Caki2 (cell line): ENCODE results near the gene TEX264. TPM values are rescaled to one million over a fixed set of nuclear protein-coding genes. Genes with fewer than 3 reads are reported as not detected.
"Not testable (repeated sequence)": the region's sequence is repeated elsewhere in the genome, so short reads cannot be mapped to it uniquely, and the experiment has no call there.

ENCODE experiments used
- DNase-seq: peaks from one replicate; pipeline ENCODE4 v3.0.0-alpha.2; 2015; ENCODE audit warnings: low read depth
- in situ Hi-C: cut with HindIII; loops from 2 replicates; pipeline ENCODE4 v1.10.0; 2016; ENCODE audit warnings: low sequenced_read_pairs, low pct_unique_long_range_greater_than_20kb, mixed read lengths
- total RNA-seq: library from RNA; depleted of rRNA; stranded (reverse); fragments of >200 nt; shearing (Covaris generic); gene quantifications from 2 replicates; pipeline ENCODE4 v1.2.3, GENCODE V29; 2014; ENCODE audit warnings: low replicate concordance; rRNA removed

TEX264 gene, protein sequence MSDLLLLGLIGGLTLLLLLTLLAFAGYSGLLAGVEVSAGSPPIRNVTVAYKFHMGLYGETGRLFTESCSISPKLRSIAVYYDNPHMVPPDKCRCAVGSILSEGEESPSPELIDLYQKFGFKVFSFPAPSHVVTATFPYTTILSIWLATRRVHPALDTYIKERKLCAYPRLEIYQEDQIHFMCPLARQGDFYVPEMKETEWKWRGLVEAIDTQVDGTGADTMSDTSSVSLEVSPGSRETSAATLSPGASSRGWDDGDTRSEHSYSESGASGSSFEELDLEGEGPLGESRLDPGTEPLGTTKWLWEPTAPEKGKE
- total RNA-seq, result 97.6 and 97.7 TPM in 2 replicates

DNA sequence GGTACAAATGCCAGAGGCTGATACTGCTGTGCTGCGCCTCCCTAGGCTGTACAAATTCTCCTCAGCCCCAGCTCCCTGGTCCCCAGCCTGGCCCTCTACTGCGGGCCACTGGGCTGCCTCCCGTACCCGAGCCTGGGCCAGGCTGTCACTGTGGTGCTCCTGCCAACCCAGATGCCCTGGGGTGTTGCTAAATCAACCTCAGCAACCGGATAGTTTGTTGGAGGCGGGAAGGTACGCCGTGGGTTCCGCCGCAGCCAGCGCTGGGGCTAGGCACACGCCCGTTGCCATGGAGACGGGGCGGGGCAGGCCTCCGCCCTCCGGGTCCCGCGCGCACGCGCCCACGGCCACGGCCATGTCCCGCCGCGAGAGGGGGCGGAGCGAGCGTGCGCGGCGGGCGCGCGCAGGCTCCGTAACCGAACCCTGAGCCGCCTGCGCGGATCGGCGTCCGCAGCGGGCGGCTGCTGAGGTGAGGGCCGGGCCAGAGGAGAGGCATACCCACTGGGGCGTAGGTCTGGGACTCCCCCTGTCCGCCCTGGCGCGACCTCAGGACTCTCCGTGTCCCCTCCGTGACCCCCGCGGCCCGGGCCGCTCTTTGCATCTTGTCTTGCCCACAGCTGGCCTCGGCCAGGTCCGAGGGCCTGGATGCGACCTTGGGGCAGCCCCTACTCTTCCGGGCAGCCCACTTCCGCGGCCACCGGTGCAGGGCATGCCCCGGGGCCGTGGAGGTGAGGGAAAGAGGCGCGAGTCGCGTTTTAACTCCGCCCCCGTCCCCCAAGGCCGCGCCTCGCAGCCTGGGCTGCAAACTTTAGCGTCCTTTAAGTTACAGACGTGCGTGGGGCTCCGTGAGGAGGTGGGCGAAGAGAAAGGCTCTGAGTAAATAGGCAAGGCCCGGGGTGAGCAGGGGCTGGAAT, at the start of gene TEX264:
Gene TEX264, plus strand, starts transcription at position 430 of the 911 bp plus-strand sequence. CDS start 3,053 bp downstream, outside the sequence.
- DNase-seq, result peak; percentile 81
- in situ Hi-C loops, result no loop called here

DNA sequence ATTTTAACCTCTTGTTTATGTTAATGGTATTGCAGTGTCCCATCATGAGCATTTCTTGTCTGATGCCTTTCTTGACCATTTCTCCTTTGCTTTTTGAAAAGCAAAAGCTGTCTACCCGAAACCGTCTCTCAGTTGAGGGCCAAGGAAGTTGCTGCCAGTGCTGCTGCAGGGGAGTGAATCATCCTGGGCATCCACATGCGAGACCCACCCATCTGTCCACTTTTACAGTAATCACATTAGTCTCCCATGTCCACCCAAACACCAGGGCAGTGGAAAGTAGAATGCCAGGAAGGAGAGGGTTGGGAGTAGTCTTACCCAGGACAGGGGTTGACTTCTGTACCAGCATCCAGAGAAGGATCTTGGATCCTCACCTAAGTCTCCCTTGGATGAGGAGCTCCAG, 48.6 kb upstream of the TEX264 start:
- no peak for DNase-seq
- in situ Hi-C loops, result no loop called here

DNA sequence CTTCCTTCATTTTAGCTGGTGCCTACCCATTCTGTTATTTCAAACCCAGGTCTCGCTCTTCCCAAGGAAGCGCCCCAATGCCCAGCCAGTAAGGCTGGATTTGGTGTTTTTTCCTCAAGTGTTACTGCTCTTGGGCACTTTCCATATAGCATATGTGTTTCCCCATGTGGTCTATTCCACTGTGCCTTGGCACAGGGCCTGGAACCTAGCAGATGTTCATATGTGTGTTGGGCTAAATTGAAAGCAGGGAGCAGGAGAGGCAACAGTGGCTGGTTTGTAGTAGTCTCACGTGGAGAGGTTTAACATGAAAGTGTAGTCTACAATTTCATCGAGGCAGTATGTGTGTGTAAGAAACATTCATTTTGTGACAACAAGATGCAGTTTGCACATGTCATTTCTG, 48.2 kb upstream of the TEX264 start:
- in situ Hi-C loops, result no loop called here
- DNase-seq, result no peak

DNA sequence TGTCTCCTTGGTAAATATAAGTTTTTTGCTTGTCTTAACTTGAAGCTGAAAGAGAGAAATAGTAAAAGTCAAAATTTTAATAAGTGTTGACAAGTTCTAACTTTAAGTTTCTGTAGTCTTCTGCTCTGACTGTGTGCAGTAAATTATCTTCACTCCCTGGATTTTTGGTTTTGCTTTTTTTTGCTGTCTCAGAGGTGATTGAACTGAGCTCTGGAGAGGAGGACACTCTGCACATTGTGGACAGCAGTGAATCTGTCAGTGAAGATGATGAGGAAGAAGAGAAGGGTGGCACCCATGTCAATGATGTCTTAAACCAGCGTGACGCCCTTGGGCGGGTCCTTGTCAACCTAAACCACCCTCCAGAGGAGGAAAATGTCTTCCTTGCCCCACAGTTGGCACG, 40.5 kb upstream of the TEX264 start:
- in situ Hi-C loops, result no loop called here
- DNase-seq, result no peak

DNA sequence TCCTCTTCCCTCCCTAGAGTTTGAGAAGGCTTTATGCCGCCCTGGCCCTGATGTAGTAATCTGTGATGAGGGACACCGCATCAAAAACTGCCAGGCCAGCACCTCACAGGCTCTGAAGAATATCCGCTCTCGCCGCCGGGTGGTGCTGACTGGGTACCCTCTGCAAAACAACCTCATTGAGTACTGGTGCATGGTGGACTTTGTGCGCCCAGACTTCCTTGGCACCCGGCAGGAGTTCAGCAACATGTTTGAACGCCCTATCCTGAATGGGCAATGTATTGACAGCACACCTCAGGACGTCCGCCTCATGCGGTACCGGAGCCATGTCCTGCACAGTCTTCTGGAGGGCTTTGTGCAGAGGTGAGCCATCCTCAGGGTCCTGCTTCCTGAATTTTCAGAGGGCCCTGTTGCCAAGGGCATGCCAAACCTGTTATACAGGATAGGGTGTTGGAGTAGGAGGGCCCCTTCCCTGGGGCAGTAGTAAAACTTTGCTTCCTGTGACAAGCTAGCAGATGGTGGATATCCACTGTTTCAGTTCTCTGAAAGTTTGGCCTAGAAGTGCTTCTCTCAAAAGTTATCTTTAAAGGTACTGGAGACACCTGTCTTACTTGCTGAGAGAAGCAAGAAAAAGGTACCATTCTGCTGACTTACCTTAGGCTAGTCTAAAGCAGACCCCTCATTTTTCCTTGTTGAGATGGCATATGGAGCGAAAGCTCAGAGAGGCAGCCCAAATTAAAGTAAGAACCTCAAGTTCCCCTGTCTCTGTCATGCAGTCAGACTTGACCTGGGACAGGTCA, 33.7 kb upstream of the TEX264 start:
- no peak for DNase-seq
- in situ Hi-C loops, result no loop called here

DNA sequence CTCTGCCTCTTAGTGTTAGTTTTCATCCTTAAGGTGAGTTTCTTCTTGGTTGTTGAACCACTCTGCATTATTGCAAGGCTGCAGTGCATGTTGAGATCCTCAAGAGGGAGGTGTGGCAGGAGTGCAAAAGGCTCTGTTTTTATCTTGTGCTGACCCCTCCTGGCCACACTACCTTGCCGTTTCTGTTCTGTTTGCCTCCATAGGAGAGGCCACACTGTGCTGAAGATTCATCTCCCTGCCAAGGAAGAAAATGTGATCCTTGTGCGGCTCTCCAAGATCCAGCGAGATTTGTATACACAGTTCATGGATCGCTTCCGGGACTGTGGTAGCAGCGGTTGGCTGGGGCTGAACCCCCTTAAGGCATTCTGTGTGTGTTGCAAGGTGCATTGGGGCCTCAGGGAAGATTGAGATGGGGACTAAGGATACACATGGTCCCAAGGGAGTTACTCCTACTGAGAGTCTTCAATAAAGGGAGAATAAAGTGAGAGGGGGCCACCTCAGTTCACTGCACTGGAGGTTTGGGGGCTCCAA, 33.0 kb upstream of the TEX264 start:
- peak; percentile 42 for DNase-seq
- in situ Hi-C loops, result no loop called here

DNA sequence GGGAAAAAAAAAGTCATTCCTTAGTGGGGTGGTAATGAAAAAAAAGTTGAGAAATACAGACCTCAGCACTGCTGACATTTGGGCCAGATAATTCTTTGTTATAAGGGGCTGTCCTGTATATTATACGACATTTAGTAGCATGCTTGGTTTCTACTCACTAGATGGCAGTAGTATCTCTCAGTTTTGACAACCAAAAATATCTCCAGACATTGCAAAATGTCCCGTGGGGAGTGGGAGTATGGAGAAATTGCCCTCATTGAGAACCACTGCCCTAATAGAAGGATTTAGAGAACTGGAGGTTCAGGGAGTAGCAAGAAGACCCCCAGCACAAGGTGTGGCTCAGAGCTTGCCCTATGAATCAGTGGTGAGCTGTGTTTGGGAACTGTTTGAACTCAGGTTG, 28.6 kb upstream of the TEX264 start:
- in situ Hi-C loops, result no loop called here
- DNase-seq, result no peak

DNA sequence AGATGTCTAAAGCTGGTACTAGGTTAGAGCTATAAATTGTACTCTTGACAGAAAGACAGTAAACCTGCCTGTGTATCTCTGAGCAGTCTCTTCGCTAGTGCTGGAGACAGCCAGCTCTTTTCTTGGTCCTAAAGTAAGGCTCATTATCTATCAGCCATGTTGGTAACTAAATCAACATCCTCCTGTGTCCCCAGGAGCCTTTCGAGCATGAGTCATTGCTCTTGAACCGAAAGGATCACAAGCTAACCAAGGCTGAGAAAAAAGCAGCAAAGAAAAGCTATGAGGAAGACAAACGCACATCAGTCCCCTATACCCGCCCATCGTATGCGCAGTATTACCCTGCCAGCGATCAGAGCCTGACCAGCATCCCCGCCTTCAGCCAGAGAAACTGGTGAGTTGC, 25.0 kb upstream of the TEX264 start:
- in situ Hi-C loops, result no loop called here

DNA sequence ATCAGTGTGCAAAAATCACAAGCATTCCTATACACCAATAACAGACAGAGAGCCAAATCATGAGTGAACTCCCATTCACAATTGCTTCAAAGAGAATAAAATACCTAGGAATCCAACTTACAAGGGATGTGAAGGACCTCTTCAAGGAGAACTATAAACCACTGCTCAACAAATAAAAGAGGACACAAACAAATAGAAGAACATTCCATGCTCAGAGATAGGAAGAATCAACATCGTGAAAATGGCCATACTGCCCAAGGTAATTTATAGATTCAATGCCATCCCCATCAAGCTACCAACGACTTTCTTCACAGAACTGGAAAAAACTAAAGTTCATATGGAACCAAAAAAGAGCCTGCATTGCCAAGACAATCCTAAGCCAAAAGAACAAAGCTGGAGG, 18.9 kb upstream of the TEX264 start:
- DNase-seq, in situ Hi-C loops: not testable (repeated sequence)

More for the DNA sequence above, 25.0 kb upstream of the TEX264 start:
- DNase-seq, result no peak

DNA sequence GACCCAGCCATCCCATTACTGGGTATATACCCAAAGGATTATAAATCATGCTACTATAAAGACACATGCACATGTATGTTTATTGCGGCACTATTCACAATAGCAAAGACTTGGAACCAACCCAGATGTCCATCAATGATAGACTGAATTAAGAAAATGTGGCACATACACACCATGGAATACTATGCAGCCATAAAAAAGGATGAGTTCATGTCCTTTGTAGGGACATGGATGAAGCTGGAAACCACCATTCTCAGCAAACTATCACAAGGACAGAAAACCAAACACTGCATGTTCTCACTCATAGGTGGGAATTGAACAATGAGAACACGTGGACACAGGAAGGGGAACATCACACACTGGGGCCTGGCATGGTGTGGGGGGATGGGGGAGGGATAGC, 17.6 kb upstream of the TEX264 start:
- DNase-seq, in situ Hi-C loops: not testable (repeated sequence)

DNA sequence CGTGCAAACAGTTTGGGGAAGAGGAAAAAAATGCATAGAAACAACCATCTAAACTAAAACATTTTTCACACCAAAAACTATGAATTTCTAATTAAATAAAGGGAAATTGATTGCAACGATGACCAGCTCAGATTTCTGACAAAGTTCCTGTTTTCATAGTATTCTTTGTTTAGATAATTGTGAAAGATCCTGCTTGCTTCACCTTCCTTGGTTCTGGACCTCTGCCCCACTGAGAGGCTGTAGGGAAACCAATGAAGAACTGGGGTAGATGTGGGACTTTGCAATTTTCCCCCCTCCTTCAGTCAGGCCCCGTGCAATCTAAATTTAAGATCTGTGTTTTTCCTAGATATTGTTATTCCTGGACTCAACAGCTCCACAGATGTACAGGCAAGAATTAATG, 13.8 kb upstream of the TEX264 start:
- no peak for DNase-seq
- in situ Hi-C loops, result no loop called here

DNA sequence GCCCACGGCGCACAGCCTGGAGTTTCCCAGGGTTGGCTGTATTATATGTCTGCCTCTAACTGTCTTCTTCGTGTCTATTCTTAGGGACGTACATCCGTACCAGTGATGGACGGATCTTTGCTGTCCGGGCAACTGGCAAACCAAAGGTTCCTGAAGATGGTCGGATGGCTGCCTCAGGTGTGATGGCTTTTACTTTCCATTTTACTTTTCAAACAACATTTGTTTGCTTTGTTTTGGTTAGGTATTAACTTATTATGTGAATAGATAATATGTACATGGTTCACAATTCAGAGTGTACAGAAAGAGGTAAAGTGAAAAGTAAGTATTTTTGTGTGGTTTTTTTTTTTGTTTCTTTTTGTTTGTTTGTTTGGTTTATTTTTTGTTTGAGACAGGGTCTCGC, 11.1 kb upstream of the TEX264 start:
- DNase-seq, result no peak
- in situ Hi-C loops, result no loop called here

DNA sequence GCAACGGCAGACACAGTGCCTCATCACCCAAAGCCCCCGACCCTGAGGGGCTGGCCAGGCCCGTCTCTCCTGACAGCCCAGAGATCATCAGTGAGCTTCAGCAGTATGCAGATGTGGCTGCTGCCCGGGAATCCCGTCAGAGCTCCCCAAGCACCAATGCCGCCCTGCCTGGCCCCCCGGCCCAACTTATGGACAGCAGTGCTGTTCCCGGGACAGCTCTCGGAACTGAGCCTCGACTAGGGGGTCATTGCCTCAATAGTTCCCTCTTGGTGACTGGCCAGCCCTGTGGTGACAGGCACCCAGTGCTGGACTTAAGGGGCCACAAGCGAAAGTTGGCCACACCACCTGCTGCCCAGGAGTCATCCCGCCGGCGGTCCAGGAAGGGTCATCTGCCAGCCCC, 8.6 kb upstream of the TEX264 start:
- DNase-seq, result no peak
- in situ Hi-C loops, result no loop called here

DNA sequence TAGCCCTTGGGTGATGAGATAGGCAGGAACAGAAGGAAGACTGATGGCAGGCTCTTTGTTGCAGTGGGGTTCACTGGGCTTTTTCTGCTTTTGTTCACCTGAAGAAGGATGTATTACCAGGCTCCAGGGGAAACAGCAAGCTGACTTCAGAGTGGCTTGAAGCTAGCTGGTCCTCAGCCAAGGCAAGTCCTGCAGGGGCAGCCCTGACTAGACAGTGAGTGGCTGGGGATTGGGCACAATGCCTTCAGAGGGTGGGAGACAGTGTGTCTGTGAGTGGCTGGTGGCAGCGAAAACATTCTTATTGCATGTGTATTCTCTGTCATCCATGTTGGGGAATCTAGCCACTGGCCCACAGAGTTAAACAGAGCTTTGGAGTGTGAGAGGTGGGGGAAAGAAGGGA, 2.3 kb upstream of the TEX264 start:
- in situ Hi-C loops, result no loop called here
- DNase-seq, result no peak

DNA sequence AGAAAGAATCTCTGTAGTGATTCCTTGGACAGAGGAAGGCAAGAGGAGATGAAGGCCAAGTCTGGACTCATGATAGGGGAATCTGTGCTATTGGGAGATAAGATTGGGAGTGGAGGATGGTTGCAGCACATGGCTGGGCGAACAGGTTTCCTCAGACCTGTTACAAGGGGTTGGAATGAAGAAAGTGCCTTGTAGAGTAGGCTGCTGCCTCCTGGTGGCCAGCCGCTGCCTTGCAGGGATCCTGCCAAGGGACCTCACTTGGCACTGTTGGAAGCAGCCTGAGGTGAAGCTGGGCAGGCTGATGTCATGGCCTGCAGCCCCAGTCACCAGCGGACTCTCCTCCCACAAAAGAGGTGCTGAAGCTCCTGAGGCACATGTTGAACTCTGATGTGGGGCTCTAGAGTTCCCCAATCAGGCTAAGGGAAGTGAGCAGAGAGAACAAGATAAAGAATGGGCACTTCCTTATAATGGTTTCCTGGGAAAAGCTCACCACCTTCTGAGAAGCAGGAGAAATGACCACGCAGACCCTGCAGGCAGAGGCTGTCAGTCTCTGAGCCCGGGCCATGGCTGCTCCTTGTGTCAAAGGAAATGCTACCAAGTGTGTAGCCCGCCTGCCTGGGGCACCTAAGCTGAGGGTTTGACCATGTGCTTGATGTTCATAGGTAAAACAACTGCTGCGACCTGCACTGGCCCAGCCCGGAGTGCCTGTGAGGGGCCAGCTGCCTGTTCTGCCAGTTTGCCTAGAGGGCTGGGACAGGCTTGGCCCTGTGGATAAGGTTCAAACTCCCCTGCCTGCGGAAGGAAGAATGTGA, 1.6 kb upstream of the TEX264 start:
- in situ Hi-C loops, result no loop called here
- DNase-seq, result peak; percentile 67

DNA sequence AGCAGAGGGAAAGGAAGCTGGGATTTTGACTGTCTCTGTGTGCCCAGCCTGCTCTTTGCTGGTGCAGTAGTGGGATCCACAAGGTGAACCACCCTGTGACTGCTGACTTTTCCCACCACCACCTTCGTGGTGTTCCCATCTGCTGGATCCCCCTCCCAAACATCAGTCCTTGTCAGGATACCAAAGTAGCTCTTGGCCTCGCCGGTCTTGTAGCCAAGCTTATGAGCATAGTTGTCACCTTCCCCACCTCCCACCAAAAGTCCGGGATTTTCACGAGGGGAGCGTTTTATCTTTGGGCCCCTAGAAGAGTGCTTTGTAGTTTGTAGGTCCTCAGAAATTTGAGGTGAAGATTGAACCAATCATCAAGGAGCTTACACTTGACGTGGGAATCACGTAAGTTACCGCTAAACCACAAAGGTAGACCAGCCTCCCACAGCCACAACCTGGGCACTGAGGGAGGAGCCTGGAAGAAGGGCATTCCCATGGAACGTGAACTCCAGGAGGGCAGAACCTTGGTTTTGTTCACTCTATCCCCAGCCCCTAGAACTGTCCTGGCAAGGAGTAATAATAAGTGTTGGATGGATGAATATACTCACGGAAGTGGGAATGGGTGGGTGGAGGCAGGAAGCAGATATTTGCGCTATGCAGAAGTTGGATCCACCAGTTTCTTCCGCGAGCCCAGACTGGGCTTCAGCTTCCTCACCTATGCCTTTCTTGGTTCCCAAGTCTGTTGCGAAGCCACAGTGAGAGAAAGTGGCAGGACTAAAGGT, 814 bp upstream of the TEX264 start:
- no peak for DNase-seq
- in situ Hi-C loops, result no loop called here
